Sigmoid colon (tissue), 7 donors: ENCODE data around the gene FMO4. TPM values are rescaled to one million over a fixed set of nuclear protein-coding genes. Genes with fewer than 3 reads are reported as not detected.

ENCODE experiments used
- DNase-seq: peaks from one replicate; pipeline ENCODE4 v3.0.0-alpha.2; 2019
- H3K27ac ChIP-seq, 4 donors: fragments of 200-600 bp; sonication (generic); one replicate each; pipeline ENCODE4 v1.5.1; 2016 to 2019; ENCODE audit warnings: mild to moderate bottlenecking in 1 of 4
- H3K27me3 ChIP-seq, 3 donors: fragments of 200-600 bp; sonication (generic); one replicate each; pipeline ENCODE4 v1.5.1; 2019; ENCODE audit warnings: mild to moderate bottlenecking in 1 of 3
- H3K36me3 ChIP-seq, 4 donors: fragments of 200-600 bp; sonication (generic); one replicate each; pipeline ENCODE4 v1.5.1; 2016 to 2019
- H3K4me1 ChIP-seq, 4 donors: fragments of 200-600 bp; sonication (generic); one replicate each; pipeline ENCODE4 v1.5.1; 2017 to 2019
- H3K4me3 ChIP-seq, 4 donors: fragments of 200-600 bp; sonication (generic); one replicate each; pipeline ENCODE4 v1.5.1; 2017 to 2019; ENCODE audit warnings: mild to moderate bottlenecking in 2 of 4, moderate library complexity in 1 of 4
- H3K9me3 ChIP-seq, 4 donors: fragments of 200-600 bp in 3 of 4; sonication (generic) in 3 of 4; one replicate each; pipeline versions ENCODE4 v1.5.1 to v1.6.1; 2013 to 2019
- CTCF ChIP-seq, 4 experiments: fragments of 450-650 bp in 3 of 4; fragments of 200-600 bp in 1 of 4; IDR thresholded peaks; one replicate each; pipeline ENCODE4 v1.5.1; 2016 to 2019; ENCODE audit warnings: antibody characterized with exemption in 4 of 4, mild to moderate bottlenecking in 3 of 4, moderate library complexity in 2 of 4
- EP300 ChIP-seq, 4 donors: sonication (generic); formaldehyde crosslinking; IDR thresholded peaks; one replicate each; pipeline ENCODE4 v1.6.1; 2017; ENCODE audit warnings: antibody characterized with exemption in 4 of 4
- POLR2A ChIP-seq, 2 donors: fragments of 450-650 bp; IDR thresholded peaks; one replicate each; pipeline ENCODE4 v1.6.1; 2016; ENCODE audit warnings: antibody characterized with exemption in 2 of 2, mild to moderate bottlenecking in 2 of 2, moderate library complexity in 2 of 2
- POLR2AphosphoS5 ChIP-seq, 4 donors: sonication (generic); formaldehyde crosslinking; IDR thresholded peaks; one replicate each; pipeline ENCODE4 v1.6.1; 2017; ENCODE audit warnings: antibody characterized with exemption in 4 of 4
- WGBS, 2 donors: extraction: QIAGEN DNeasy Blood & Tissue Kit; methylation state at CpG; one replicate each; pipeline ENCODE4 v1.1.7; 2013; 5-methylcytosine and 5-hydroxymethylcytosine counted together
- intact Hi-C: fragments of 100-400 bp; cut with DNase I; formaldehyde crosslinking; loops from one replicate; pipeline ENCODE4 v1.15.1; 2023
- polyA plus RNA-seq, 3 donors: library from polyadenylated mRNA; stranded (reverse); fragments of 200-250 nt; gene quantifications; one replicate each; pipeline ENCODE4 v1.2.3, GENCODE V29; 2013
- total RNA-seq, 4 donors: library from RNA; depleted of rRNA; stranded (reverse); fragments of >200 nt; gene quantifications; one replicate each; pipeline ENCODE4 v1.1.0, GENCODE V29; 2016
- donor health status: healthy with polysubstance abuse.
- donor health status: Bipolar disorder and iron deficiency.
- donor health status: healthy.

FMO4 gene
- total and polyA plus RNA-seq, 7 donors = 2.0 to 13.9 (median 4.3) TPM

- H3K9me3 ChIP-seq = no peaks in the 10 kb centered on the region
- H3K27me3 ChIP-seq = no peaks in the 10 kb centered on the region
- no peak for DNase-seq
- 87 to 92% methylated on average over 5 of the region's 5 CpGs for WGBS, 2 donors
- H3K4me1 ChIP-seq = no peaks in the 10 kb centered on the region
- H3K4me3 ChIP-seq = no peak overlapping the region
- H3K36me3 ChIP-seq = no peaks in the 10 kb centered on the region
- intact Hi-C loops = no loop called here
- no peak overlapping the region for H3K27ac ChIP-seq
- TF ChIP-seq EP300 (IDR thresholded peaks at IDR 0.05) (no peak), POLR2AphosphoS5 (IDR thresholded peaks at IDR 0.05) (no peak), POLR2A (IDR thresholded peaks at IDR 0.05) (no peak), CTCF (IDR thresholded peaks at IDR 0.05) (no peak)
Measured at GRCh38 chr1:171343727-171344472, 29.9 kb downstream of the FMO4 start.

GRCh38 chr1:171344473-171344820, 30.5 kb downstream of the FMO4 start:
- Histone ChIP-seq H3K4me1 (no peaks in the 10 kb centered on the region), H3K27me3 (no peaks in the 10 kb centered on the region), H3K36me3 (no peaks in the 10 kb centered on the region), H3K4me3 (no peak overlapping the region), H3K9me3 (no peaks in the 10 kb centered on the region), H3K27ac (no peak overlapping the region)
- TF ChIP-seq CTCF (IDR thresholded peaks at IDR 0.05) (no peak), POLR2AphosphoS5 (IDR thresholded peaks at IDR 0.05) (no peak), POLR2A (IDR thresholded peaks at IDR 0.05) (no peak), EP300 (IDR thresholded peaks at IDR 0.05) (no peak)
- intact Hi-C loops = no loop called here
- 50 to 74% methylated on average over 6 of the region's 6 CpGs for WGBS, 2 donors
- no peak for DNase-seq

GRCh38 chr1:171345536-171345935, 31.6 kb downstream of the FMO4 start:
- no peaks in the 10 kb centered on the region for H3K36me3 ChIP-seq
- intact Hi-C loops = no loop called here
- no peak overlapping the region for H3K4me3 ChIP-seq
- H3K27ac ChIP-seq = no peak overlapping the region
- no peaks in the 10 kb centered on the region for H3K9me3 ChIP-seq
- no peak for DNase-seq
- no peaks in the 10 kb centered on the region for H3K4me1 ChIP-seq
- TF ChIP-seq POLR2A (IDR thresholded peaks at IDR 0.05) (no peak), EP300 (IDR thresholded peaks at IDR 0.05) (no peak), POLR2AphosphoS5 (IDR thresholded peaks at IDR 0.05) (no peak), CTCF (IDR thresholded peaks at IDR 0.05) (no peak)
- no peaks in the 10 kb centered on the region for H3K27me3 ChIP-seq

- no peaks in the 10 kb centered on the region for H3K27me3 ChIP-seq
- H3K9me3 ChIP-seq = no peaks in the 10 kb centered on the region
- intact Hi-C loops = no loop called here
- TF ChIP-seq CTCF (IDR thresholded peaks at IDR 0.05) (no peak), POLR2AphosphoS5 (IDR thresholded peaks at IDR 0.05) (no peak), POLR2A (IDR thresholded peaks at IDR 0.05) (no peak), EP300 (IDR thresholded peaks at IDR 0.05) (no peak)
- H3K27ac ChIP-seq = no peak overlapping the region
- no peaks in the 10 kb centered on the region for H3K4me1 ChIP-seq
- 96 to 100% methylated on average over 1 of the region's 1 CpG for WGBS, 2 donors
- no peak for DNase-seq
- H3K36me3 ChIP-seq = no peaks in the 10 kb centered on the region
- H3K4me3 ChIP-seq = no peak overlapping the region
Measured at GRCh38 chr1:171346881-171347280, 32.9 kb downstream of the FMO4 start.

GRCh38 chr1:171350594-171350993, 36.6 kb downstream of the FMO4 start:
- no peak for DNase-seq
- Histone ChIP-seq H3K27me3 (no peaks in the 10 kb centered on the region), H3K4me1 (no peaks in the 10 kb centered on the region), H3K27ac (no peak overlapping the region), H3K9me3 (no peaks in the 10 kb centered on the region), H3K4me3 (no peak overlapping the region), H3K36me3 (no peaks in the 10 kb centered on the region)
- TF ChIP-seq POLR2A (IDR thresholded peaks at IDR 0.05) (no peak), EP300 (IDR thresholded peaks at IDR 0.05) (no peak)
- intact Hi-C loops = no loop called here
